Measurements from ENCODE around the gene ITPKB.

ITPKB gene

DNA sequence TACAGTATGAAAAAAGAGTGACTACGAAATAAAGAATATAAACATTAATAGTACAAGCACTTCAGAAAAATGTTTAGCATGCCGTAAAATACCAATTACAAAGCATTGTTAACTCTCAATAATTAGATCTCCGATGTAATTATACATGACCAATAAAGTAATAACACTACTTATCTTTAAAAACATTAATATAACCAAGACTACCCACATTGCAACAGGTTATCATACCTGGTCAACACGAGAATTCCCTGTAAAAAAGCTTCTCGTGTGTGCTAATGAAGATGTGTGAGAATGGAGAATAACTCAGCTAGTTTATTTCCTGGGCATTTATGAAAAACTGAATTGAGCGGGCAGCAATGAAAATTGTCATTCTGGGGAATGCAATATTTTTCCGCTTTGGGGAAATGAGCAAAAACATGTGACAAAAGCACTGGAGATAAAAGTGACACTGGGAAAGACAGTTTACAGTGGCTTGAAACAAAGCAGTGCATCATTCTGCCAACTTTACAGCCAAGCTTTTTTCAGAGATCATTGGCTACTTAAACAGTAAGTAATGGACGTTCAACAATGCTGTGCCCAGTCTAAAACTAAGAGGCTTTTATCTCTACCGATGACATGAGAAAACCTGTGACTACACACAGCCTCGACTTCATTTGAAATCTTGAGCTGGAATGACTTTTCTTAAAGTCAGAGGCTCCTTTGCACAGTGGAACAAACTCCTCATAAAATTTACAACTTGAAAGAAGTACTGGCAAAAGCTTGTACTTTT lies 34.7 kb downstream of the ITPKB start:
- no peak for DNase-seq (ENCODE audit: low spot score)

DNA sequence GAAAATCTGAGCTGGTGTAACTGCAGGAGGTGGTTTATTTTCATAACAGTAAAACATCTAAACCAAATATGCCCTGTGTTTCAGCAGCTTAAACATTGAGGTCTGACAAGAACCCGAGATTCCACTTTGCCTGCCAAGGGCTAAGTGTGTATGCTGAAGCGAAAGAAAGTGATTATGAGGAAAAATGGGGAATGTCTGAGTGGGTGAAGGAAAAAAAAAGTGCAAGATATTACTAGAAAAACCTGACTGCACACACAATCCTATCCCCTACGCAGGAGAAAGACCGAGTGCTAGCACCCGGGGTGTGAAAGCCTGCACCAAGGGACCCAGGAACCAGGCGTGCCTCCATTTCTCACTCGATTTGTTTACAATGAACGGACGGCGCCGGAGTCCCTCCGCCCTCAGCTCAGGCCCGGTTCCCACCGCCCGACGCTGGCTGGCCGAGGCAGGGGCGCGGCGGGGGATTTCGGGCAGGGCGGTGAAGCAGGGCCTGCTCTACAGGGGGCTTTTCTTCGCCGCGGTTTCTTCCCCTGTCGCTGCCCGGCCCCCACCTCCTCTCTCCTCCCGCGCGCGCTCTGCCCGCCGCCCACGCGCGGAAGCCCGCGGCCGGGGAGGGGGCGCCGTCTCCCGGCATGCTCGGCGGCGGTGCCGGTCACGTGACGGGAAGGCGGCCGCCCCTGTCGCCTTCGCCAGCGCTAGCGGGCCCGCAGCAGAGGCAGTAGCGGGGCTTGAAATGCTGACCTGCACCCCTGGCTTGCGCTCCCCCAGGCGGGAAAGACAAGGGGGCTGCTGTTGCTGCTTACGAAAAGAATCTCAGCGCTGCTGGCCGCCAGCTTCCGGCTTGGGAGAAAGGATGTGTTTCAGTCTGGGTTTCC lies 35.9 kb downstream of the ITPKB start:
- peak; percentile 77 for DNase-seq (ENCODE audit: low spot score)

DNA sequence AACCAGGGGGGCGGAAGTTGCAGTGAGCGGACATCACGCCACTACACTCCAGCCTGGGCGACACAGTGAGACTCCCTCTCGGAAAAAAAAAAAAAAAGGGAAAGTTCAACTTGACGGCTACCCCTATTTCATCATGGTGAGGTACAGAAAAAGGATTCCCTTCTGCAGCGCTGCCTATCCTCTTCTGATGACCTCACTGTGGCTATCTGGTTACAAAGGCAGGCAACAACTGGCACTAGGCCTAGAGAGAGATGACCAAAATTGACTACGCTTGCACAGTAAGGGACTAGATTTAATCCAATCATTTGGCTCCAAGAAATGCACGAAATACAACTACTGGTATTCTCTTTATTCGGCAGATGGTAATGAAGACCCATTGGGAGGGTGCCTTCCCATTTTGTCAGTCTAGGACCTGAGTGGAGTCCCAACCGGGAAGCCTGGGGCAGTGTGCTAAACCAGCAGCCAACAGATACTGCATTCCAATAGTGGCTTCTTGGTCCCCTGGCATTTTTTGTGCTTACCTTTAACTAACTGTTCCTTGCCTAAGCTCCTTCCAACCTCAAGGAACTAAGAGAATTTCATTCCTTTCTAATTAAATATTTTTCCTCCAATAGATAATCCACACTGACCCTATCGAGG lies 36.6 kb downstream of the ITPKB start:
- no peak for DNase-seq (ENCODE audit: low spot score)

DNA sequence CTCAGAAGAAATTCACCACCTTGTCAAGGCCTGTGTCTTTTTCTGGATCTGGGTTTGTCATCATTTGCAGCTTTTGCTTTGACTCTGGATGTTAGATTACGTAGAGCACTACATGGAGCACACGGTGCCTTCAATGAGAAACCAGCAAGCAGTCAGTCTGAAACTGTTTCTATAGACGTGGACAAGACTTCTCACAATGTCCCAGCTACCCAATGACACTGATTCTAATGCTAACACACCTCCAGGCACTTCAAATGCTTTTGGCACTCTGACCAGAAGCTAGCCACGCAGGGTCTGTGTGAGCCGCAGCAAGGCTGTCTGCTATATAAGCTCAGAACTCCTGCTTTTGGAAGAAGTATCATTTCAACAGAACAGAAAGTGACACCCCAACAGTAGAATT lies 38.2 kb downstream of the ITPKB start:
- DNase-seq (ENCODE audit: low spot score), result no peak

DNA sequence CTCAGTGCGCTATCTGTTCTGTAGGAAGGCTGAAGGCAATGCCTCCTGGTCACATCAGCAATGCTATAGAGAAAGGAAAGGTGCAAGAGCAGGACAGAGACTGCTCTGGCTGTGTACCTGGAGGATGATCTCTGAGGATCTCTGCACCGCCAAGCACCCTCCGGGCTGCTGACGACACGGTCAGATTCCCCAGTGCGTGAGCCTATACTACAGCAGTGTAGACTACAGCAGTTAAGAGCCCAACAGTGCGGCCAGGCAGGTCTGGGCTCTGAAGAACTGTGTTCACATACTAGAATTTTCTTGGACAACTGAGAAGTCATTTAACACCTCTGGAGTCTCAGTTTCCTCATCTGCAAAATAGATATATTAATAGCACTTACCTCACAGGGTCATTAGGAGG lies 39.9 kb downstream of the ITPKB start:
- DNase-seq (ENCODE audit: low spot score), result no peak

DNA sequence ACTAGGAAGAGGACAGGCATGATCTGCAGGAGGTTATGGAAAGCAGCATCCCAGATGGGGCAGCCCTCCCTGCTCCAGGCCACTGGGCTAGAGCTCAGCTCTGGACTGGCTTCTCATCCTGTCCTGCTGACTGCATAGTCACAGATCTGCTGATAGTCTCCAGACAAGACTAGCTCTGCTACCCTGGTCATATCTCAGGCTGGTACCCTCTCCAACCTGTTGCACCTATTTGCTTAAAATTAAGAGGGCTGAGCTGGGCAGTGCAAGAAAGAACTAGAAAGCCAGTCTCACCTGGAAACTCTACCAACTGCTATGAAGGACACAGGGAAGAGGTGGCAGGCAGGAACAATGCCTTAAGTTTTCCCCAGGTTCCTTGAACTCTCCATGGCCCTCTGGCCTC lies 40.4 kb downstream of the ITPKB start:
- no peak for DNase-seq (ENCODE audit: low spot score)

DNA sequence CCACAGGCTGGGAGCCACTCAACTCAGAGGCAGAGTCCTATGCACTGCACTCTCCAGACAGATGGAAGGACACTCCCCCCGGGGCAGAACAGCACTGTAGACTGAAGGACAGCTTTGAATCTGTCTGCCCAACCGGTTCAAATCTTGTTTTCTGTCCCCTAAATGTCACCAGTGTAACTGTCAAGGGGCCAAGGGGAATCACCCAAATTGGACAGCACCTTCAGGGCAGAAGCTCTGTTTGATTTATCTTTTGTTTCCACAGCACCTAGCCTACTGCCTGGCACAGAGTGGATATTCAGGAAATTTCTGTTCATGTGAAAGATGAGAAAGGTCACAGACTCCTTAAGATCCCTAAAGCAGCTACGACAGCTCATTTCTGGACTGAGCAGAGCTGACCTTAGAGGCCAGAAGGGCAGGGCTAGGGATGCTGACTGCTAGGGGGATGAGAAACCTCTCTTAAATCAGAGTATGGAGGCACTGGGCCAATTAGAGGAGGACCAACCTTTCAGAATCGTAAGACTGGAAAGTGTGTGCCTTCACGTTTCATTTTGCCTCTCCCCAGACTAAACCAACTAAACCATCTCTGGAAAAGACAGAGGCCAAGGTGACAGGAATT lies 41.0 kb downstream of the ITPKB start:
- no peak for DNase-seq (ENCODE audit: low spot score)

DNA sequence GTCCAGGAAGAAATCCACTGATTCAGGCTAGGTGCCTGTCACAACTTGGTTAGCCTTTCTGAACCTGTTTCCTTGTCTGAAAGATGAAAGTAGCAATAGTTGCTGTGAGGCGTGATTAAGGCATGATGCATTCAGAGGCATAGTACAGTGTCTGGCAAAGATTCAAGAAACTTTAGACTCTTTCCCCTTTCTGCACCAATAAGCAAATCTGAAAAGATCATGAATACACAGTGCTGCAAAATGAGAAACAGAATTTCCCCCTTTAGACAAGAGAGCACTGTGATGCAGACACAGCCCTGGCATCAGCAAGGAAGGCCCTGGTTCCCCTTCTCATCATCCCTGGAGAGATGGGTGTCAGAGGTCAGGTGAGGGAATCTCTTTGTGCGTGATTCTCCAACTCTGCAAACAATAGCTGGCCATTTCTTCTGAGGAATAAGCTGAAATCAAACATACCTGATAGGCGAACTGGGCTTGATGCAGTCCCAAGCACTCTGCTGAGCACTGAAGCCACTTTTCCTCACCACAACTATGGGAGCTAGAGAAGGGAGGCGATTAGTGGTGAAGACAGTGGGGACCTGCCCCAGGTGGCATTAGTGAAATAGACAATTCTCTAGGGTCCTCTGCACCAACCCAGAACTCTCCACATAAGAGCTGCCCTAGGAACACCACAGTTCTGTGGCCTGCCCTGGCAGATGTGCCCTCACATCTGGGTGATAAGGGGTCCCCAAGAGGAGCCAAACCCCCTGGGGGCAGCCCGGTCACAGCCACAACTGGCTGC lies 41.7 kb downstream of the ITPKB start:
- peak; percentile 30 for DNase-seq (ENCODE audit: low spot score)

DNA sequence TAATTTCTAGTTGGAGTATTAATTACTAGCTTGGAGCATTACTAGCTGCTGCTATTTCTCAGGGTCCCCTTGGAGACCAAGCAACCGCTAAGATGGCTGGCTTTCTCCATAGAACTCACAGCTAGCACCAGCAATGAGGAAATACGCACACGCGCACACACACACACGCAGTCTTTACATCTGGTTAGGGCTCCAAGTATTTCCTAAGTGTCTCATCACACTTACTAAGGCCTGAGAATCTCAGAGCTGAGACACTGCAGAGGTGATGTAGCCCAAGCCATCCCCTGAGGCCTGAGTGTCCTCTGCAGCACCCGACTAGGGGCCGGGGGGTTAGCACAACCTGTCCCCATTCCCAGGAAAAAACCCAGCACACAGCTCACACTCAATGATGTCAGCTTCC lies 42.5 kb downstream of the ITPKB start:
- DNase-seq (ENCODE audit: low spot score), result no peak

DNA sequence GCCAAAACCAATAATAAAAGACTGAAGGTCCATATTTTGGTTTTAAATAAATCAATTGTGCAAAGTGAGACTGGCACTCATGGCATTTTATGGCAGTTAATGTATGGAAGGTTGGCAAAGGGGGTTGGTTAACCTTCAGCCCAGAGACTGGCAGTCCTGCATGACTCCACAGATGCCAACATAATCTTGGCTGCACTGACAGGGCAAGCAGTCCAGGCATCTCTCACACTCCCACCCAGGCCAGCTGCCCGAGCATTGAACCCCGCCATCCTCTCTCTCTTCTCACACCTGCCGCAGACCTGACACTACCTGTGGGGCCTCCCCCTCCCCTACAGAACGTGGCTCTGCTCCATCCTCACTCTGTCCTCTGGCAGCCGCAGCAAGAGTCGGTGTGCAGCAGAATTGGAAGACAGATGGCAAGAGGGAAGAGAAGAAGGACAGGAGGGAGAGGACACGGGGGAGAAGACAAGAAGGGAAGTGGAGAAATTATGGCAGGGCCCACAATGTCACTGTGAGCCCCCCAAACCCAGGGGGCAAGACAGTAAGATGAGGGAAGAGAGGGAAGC lies 43.7 kb downstream of the ITPKB start:
- DNase-seq (ENCODE audit: low spot score), result no peak

DNA sequence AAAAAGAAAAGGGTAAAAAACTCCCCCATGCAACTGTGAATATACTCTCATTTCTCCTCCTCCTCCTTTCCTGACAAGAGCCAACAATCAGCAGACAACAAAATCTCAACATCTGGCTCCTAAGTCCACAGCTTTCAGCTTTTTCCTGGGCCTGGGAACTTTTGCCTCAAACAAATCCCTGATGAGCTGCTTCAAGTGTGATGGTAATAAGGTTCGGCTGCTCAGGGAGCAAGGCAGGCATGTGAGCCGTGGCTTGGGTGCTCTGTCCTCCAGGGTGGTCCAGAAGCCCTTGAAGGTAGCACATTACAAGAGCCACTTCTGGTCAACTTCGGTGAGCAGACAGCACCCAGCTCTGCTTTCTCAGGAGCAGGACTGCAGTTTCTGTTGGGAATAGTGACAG lies 46.3 kb downstream of the ITPKB start:
- DNase-seq (ENCODE audit: low spot score), result no peak

DNA sequence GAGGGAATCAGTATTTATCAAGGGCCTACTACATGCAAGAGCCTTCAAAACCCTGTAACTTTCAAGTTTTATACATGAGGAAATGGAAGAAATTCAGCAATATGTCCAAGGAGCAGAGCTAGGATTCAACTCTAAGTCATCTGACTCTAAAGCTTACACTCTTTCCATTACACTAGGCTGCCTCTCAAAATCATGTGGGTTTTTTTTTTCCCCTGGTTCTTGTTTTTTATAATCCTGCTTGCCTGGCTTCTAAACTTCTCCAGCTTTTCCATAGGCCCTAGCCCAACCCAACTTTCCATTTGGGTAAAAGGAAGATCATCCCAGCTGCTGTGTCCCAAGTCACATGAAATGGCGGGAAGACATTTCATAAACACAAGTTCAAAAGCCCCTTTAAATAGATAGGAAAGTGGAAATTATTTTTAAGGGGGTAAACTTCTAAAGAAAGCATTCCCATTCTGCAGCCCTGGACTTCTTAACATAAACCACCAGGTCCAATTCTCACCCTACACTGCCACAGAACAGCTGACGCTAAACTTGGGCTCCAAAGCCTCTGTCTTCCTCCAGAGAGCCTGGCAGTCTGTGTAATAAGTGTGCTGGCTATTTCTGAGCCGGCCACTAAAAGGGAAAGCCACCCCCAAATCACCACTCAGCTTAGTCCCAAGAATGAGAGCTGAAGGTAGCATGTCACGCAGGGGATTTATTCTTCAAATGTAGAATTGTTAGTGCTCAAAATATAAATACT lies 46.9 kb downstream of the ITPKB start:
- DNase-seq (ENCODE audit: low spot score), result no peak

DNA sequence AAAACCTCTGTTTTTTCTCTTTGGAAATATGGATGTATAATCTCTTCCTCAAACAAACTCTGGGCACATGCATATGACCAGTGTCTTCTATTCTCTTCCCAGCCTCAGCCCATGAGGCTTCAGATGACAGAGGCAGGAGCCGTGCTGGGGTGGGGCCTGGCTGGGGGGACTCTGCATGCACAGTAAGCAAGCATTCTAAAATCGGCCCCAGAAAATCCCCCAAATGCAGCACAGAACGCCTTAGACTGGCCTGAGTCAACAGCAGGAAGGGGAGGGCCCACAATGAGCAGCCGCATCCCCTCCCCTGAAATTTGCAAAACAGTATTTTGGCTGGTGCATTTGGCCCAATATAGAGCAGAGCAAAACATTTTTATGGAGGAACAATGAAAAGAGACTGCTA lies 47.8 kb downstream of the ITPKB start:
- DNase-seq (ENCODE audit: low spot score), result peak; percentile 47

DNA sequence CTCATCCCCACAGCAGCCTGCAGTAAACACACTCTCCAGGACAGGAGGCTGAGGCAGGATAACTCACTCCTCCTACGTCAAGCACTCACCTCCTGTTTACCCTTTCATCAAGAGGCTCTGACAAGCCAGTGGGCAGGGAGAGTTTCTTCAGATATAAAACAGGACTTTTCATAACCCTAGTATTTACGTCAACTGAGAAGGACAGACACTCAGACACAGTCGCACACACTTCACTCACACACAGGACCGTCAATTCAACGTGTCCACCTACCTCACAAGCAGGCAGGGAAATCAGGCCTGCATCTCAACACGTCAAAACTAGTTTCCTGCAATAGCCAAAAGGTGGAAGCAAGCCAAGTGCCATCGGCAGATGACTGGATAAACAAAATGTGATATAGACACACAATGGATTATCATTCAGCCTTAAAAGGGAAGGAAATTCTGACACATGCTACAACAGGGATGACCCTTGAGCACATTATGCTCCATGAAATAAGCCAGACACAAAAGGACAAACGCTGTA lies 48.6 kb downstream of the ITPKB start:
- DNase-seq (ENCODE audit: low spot score), result peak; percentile 28

DNA sequence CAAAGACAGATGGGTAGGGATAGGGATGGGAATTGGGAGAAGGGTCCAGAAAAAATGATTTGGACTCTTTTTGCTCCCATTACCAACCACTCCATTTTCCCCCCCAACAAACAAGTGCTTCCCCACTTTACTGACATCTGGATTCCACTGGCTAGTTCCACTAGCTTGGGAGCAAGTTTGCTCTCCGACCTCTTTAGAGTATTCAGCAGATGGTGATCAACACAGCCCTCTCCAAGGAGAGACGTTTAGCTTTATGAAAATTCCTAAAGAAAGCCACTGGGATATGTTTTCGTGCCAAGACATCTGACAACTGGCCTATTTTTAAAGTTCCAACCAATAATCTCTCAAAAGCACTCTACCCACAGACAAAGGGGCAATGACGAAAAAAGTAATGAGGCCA lies 50.3 kb downstream of the ITPKB start:
- no peak for DNase-seq (ENCODE audit: low spot score)

DNA sequence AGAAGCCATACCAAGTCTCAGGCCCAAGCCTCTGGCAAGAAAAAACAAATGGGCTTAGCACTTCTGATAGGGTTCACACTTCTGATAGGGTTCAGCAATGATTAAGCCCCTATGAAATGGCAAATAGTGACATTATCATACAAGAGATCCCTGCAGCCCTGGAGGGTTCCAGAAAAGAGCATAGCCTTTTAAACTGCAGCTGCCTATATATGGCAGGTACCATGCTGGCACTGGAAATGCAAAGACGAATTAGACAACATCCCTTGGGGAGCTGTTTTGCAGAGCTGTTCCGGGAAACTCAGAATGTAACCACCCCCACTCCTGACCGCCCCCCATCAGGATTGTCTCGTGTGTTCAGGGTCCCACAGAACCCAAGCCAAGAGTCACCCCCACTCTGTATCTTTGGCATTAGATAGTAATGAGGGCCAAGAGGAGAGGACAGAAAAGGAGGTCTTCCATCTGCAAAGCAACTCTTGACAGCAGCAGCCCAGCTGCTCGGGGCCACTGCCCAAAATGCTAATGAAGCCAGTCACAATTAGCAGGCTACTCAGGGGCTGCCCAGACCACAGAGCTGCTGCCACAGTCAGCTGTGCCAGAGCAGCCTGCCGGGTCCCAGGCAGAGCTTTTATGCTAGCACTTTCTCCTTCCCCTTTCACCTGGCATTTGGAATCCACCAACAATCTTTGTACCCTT lies 50.9 kb downstream of the ITPKB start:
- no peak for DNase-seq (ENCODE audit: low spot score)

DNA sequence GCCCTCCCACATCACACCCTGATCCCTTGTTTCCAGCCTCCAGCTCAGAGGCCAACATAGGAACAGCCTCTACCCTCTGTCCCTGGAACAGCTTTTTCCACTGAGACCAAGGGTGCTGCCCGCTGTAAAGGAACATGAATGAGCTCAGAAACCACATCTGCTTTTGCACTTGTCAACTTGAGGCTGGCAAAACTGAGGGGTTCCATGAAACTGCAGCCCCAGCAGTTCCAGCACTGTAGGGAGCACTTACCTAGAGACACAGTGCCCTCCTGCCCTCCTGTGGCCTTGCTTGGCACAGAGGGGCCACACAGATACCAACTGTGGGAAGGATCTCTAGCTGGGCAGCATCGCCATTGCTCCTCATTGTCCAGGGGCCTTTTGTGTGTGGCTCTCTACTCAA lies 51.7 kb downstream of the ITPKB start:
- peak; percentile 44 for DNase-seq (ENCODE audit: low spot score)

DNA sequence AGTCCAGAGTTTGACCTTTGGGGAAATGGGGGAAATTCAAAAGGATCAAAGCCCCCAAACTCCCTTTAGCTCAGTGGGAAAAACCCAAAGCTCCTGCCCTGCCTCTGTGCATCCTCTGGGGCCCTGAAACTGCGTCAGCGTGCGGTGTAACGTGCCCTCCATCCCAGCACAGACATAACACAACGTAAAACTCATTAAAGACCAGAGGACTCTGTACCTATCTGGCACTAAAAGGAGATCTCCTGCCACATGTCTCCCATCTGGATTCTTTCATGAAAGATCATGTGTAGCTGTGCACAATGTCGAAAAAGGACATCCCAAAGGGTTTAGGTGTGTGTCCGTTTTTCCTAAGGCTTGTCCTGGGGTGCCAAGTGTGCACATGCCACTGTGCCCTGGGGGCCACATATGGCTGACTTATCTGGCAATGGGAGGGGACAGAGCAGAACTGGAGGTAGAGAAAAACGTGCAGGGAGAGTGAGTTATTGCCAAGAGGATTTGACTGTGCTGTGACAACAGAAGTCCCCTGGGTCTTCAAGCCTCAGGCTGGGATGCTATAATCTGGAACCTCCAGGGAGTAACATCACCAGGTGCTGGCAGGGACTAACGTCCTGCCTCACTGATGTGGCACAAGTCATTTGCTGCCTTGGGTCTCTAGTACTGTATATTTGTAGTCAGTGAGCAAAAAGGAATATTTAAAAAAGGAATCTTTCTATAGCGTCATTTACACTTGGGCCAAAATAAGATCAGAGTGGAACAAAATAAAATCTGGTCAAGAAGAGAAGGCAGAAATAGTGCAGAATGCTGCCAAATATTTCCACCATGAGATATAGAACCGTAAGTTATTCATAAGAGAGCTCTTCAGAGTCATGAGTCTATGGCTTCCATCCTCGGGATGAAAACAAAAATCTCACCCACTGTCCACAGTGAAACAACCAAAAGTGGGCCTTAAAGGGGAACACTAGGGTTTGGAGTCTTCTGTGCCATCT lies 52.3 kb downstream of the ITPKB start:
- no peak for DNase-seq (ENCODE audit: low spot score)
